Measurements from ENCODE around the gene TNIP1. TPM values are rescaled to one million over a fixed set of nuclear protein-coding genes. Genes with fewer than 3 reads are reported as not detected.

Gene TNIP1
- total and polyA plus RNA-seq, 12 donors = 36.6 to 129 (median 93.2) TPM

- H3K27ac ChIP-seq = peak overlapping the region in 1 of 5 donors; percentile 78
- DNase-seq = no peak
- H3K4me3 ChIP-seq = no peak overlapping the region
- H3K4me1 ChIP-seq (replicated peaks in 1 of 2) = peaks cover 21 to 40% of the 10 kb centered on the region in 2 donors
- peaks cover 0 to 62% of the 10 kb centered on the region in 2 donors for H3K36me3 ChIP-seq (replicated peaks in 1 of 2)
- no peaks in the 10 kb centered on the region for H3K27me3 ChIP-seq
- TF ChIP-seq, protein P1, sequence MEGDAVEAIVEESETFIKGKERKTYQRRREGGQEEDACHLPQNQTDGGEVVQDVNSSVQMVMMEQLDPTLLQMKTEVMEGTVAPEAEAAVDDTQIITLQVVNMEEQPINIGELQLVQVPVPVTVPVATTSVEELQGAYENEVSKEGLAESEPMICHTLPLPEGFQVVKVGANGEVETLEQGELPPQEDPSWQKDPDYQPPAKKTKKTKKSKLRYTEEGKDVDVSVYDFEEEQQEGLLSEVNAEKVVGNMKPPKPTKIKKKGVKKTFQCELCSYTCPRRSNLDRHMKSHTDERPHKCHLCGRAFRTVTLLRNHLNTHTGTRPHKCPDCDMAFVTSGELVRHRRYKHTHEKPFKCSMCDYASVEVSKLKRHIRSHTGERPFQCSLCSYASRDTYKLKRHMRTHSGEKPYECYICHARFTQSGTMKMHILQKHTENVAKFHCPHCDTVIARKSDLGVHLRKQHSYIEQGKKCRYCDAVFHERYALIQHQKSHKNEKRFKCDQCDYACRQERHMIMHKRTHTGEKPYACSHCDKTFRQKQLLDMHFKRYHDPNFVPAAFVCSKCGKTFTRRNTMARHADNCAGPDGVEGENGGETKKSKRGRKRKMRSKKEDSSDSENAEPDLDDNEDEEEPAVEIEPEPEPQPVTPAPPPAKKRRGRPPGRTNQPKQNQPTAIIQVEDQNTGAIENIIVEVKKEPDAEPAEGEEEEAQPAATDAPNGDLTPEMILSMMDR (IDR thresholded peaks at IDR 0.05) = no peak
- TF ChIP-seq POLR2A (IDR thresholded peaks at IDR 0.05) = no peak
- 86 to 93% (median 88%) methylated on average over 6 to 11 of the region's 11 CpGs for WGBS, 4 donors
- no peaks in the 10 kb centered on the region for H3K9me3 ChIP-seq (replicated peaks in 1 of 3)
- intact Hi-C loops (cut with DNase I) = no loop called here
Observed at GRCh38 chr5:151027961-151028479, 52.8 kb downstream of the TNIP1 start.

GRCh38 chr5:151026679-151027078, 54.2 kb downstream of the TNIP1 start:
- intact Hi-C loops (cut with DNase I) = no loop called here
- TF ChIP-seq POLR2A (IDR thresholded peaks at IDR 0.05) = no peak
- TF ChIP-seq, protein P1 (IDR thresholded peaks at IDR 0.05) = no peak
- H3K9me3 ChIP-seq (replicated peaks in 1 of 3) = no peaks in the 10 kb centered on the region
- DNase-seq = peak in 2 of 7 donors; percentile 30 to 49
- WGBS, 4 donors = 44 to 78% (median 66%) methylated on average over 5 to 7 of the region's 7 CpGs
- H3K4me1 ChIP-seq (replicated peaks in 1 of 2) = peaks cover 33 to 46% of the 10 kb centered on the region in 2 donors
- H3K36me3 ChIP-seq (replicated peaks in 1 of 2) = peaks cover 0 to 51% of the 10 kb centered on the region in 2 donors
- peak overlapping the region in 2 of 5 donors; percentile 17 to 78 for H3K27ac ChIP-seq
- no peak overlapping the region for H3K4me3 ChIP-seq
- H3K27me3 ChIP-seq = no peaks in the 10 kb centered on the region

DNA sequence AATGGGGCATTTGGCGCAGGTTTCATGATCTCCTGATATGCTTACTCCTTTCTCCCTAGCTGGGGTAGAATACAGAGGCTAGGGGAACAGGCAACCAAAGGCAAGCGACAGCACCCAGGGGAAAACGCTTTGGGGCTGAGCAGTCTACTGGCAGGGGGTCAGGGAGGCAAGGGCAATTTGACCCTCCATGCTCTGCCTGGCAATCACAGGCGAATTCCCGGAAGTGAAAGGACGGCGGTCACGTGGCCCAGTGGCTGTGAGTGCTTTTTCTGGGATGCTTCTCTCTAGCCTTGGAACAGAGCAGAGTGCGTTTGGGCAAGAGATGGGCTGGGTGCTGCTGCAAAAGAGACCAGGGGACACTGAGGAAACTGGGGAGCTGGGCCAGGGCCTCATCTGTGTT, 54.7 kb downstream of the TNIP1 start:
- Histone ChIP-seq H3K36me3 (replicated peaks in 1 of 2) (peaks cover 0 to 46% of the 10 kb centered on the region in 2 donors), H3K27me3 (no peaks in the 10 kb centered on the region), H3K4me1 (replicated peaks in 1 of 2) (peaks cover 33 to 46% of the 10 kb centered on the region in 2 donors), H3K27ac (peak overlapping the region in 2 of 5 donors; percentile 17 to 78), H3K9me3 (replicated peaks in 1 of 3) (no peaks in the 10 kb centered on the region), H3K4me3 (peak overlapping the region in 1 of 4 donors; percentile 19)
- no peak for DNase-seq
- TF ChIP-seq, protein P1 (IDR thresholded peaks at IDR 0.05) = no peak
- no peak for TF ChIP-seq POLR2A (IDR thresholded peaks at IDR 0.05)
- WGBS, 4 donors = 69 to 93% (median 84%) methylated on average over 9 of the region's 9 CpGs
- intact Hi-C loops (cut with DNase I) = no loop called here

DNA sequence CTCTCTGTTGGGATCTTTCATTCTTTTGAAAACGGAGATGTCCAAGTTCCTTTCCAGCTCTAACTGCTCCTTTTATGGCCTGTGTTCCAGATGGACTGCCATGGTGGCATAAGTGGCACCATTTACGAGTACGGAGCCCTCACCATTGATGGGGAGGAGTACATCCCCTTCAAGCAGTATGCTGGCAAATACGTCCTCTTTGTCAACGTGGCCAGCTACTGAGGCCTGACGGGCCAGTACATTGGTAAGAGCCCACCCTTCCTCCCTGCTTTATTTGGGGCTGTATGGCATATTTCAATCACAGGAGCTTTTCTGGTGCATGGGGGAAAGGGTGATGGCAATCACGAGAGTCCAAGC, 55.6 kb downstream of the TNIP1 start:
- Histone ChIP-seq H3K9me3 (replicated peaks in 1 of 3) (no peaks in the 10 kb centered on the region), H3K27me3 (no peaks in the 10 kb centered on the region), H3K36me3 (replicated peaks in 1 of 2) (peaks cover 0 to 40% of the 10 kb centered on the region in 2 donors), H3K27ac (peak overlapping the region in 2 of 5 donors; percentile 78 to 86), H3K4me1 (replicated peaks in 1 of 2) (peaks cover 33 to 46% of the 10 kb centered on the region in 2 donors), H3K4me3 (peak overlapping the region in 1 of 4 donors; percentile 13)
- DNase-seq = no peak
- 89 to 92% (median 91%) methylated on average over 6 to 7 of the region's 7 CpGs for WGBS, 4 donors
- intact Hi-C loops (cut with DNase I) = no loop called here
- TF ChIP-seq POLR2A (IDR thresholded peaks at IDR 0.05) = no peak

All from adrenal gland (tissue), 12 donors.